ENCODE results near the gene POLR1H.

The POLR1H gene

GRCh38 chr6:30062471-30063178, 1.6 kb downstream of the POLR1H start:
- no peak for DNase-seq (ENCODE audit: low read depth)

DNA sequence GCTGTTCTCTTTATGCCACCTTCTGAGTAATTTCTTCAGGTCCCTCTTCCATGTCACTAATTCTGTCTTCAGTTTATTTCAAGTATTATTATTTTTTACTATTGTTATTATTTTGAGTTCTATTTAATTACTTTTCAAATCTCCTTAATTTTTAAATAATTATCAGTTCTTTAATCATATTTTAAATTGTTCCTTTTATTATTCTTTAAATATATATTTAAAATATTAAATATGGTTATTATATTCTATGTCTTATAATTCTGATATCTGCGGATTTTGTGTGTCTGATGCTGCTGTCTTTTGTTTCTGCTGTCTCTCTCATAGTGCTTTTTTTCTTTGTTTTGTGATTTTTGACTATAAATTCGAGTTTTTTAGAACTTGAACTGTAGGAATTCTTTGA, 2.2 kb downstream of the POLR1H start:
- DNase-seq (ENCODE audit: low read depth), result no peak

- DNase-seq (ENCODE audit: low read depth), result no peak
Measured at GRCh38 chr6:30066082-30066481, 5.0 kb downstream of the POLR1H start.

DNA sequence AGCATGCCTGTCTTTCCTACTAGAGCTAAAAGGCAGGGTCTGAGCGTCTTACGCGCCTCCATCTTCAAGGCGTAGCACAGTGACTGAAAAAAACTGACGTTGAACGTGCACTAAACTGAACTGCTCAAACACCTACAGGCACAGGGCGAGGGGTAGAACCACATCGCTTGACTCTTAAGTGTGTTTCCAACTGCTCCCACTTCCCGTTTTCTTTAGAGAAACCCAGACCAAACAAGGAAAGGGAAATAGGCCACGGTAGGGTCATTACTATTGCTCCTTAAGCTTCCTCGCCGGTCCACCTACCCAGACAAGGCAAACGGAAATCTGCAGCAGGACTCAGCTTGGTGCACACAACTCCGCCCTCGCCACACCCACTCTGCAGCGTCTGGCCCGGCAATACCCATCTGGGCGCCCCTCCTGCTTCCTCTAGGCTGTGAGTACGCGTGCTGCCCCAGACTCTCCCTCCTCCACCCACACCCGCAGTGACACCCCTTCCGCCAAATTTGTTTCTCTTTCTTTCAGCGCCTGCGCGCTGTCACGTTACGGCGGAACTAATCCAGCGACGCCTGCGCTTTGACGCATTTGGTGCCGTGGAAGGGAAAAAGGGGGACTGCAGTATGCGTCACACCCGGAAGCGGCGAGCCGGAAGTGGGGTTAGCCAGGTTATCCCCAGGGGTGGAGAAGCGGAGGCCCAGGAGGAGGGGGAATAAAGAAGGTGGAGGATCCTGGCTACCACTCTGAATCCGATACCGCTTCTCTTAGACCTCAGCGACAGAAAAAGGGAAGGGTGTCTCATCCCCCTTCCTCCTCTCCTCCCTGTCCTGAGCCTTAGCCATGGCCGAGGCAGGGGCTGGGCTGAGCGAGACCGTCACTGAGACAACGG, 5.8 kb downstream of the POLR1H start, which contains the start of gene PPP1R11:
PPP1R11 (plus strand) TSS at position 622 of the 883 bp plus-strand sequence; CDS start at position 835, 213 bp downstream.
- peak; percentile 98 for DNase-seq (ENCODE audit: low read depth)

- DNase-seq (ENCODE audit: low read depth), result no peak
Measured at GRCh38 chr6:30067460-30068139, 6.5 kb downstream of the POLR1H start.

GRCh38 chr6:30071081-30071818, 10.2 kb downstream of the POLR1H start:
- DNase-seq (ENCODE audit: low read depth), result no peak

GRCh38 chr6:30071858-30072257, 10.8 kb downstream of the POLR1H start:
- no peak for DNase-seq (ENCODE audit: low read depth)

DNA sequence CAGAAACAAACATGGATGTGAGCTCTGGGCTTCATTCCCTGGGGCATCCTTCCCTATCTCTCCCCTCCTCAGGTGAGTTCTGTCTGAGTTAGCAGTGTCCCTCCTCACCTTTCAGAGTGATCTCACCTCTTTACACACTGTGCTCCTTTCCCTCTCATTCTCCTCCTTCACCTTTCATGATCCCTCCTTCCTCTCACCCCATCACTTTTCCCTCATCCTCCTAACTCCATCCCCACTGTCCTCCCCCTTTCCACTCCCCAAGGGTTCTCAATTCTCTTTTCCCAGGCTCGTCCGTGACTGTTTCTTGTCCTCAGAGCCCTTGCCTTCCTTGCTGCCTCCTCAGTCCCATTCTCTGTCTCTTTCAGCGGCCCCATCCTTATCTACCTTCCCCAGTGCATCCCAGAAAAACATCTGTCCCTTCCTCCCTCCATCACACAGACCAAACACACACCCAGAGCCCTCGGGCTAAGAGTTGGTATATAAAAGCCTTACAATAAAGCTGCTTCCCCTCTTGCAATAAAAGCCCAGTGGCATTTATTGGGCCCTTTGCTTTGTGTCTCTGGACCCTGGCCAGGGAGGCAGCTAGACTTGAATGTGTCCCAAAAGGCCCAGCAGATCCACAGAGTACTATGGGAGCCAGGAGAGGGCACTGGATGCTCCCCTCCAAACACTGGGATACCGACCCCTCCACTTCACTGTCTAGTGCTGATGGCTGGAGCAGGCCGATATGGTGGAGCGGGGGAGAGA, 12.6 kb downstream of the POLR1H start:
- no peak for DNase-seq (ENCODE audit: low read depth)

DNA sequence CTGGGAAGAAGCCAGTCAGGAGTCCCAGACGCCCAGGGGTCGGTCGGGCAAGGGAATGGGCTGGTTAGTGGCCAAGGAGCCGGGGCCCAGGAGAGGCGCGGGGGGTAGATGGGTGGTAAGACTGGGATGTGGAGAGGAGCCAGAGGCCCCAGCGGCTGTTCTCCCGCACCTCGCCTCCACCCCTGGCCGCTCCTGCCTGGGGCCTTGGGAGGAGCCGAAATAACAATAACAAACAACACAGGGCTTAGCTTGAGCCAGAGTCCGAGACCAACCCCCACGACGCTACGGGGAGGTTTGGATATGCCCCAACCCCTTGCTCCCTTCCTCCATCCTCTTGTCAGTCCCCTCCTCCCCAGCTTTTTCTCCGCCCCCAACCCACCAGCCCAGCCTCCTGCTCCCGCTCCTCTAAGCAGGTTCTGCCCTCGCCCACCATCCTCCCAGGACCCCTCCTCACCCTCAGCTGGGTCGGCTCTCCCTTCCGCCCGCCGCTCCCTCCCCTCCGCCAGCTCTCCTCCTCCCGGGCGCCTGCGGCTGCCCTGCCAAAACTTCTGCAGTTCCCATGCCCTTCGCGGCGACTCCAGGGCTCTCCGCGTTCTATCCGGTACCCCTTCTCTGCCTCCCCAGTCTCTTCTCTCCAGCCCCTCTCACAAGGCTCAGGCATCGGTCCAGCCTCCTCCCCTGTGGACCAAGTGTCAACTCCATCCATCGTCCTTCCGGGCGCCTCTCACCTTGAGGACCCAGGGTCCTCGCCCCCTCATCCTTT, 13.4 kb downstream of the POLR1H start:
- no peak for DNase-seq (ENCODE audit: low read depth)

- DNase-seq (ENCODE audit: low read depth), result no peak
Measured at GRCh38 chr6:30075094-30075789, 14.2 kb downstream of the POLR1H start, which contains the start of gene RNF39. Gene RNF39, minus strand, starts transcription at chr6:30075769. Its CDS starts 184 bp downstream, at chr6:30075585.

GRCh38 chr6:30075790-30076732, 15.0 kb downstream of the POLR1H start:
- no peak for DNase-seq (ENCODE audit: low read depth)

- no peak for DNase-seq (ENCODE audit: low read depth)
Measured at GRCh38 chr6:30077218-30077617, 16.2 kb downstream of the POLR1H start.

GRCh38 chr6:30087876-30088275, 26.8 kb downstream of the POLR1H start:
- DNase-seq (ENCODE audit: low read depth), result no peak

- peak; percentile 72 for DNase-seq (ENCODE audit: low read depth)
Measured at GRCh38 chr6:30091577-30092381, 30.7 kb downstream of the POLR1H start.

DNA sequence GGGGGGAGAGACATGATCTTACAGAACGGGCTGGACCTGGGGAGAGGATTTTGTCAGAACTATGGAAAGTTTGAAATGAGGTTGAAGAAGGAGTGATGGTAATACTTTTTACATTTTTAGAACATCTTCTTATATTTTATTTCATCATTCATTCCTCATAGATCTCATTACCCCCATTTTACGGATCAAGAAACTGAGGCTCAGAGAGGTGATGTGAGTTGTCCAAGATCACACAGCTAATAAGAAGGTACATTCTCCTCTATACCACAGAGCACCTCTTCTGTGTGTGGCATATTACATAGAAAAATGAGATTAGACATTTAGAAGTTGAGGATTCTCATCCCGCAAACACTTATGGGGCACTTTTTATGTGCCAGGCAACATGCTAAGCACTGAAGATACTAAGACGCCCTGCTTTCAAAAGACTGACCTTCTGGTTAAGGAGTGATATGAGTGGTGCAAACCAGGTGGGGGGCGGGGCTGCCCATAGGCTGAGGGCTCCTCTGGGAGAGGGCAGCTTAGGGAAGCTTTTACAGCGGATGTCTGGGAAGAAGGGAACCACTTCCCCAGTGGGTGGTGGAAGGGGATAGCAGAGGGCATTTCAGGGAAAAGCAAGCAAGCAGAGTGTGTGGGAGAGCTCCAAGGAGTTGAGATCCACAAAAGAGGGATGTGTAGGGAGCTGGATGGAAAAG, 31.9 kb downstream of the POLR1H start:
- no peak for DNase-seq (ENCODE audit: low read depth)

DNA sequence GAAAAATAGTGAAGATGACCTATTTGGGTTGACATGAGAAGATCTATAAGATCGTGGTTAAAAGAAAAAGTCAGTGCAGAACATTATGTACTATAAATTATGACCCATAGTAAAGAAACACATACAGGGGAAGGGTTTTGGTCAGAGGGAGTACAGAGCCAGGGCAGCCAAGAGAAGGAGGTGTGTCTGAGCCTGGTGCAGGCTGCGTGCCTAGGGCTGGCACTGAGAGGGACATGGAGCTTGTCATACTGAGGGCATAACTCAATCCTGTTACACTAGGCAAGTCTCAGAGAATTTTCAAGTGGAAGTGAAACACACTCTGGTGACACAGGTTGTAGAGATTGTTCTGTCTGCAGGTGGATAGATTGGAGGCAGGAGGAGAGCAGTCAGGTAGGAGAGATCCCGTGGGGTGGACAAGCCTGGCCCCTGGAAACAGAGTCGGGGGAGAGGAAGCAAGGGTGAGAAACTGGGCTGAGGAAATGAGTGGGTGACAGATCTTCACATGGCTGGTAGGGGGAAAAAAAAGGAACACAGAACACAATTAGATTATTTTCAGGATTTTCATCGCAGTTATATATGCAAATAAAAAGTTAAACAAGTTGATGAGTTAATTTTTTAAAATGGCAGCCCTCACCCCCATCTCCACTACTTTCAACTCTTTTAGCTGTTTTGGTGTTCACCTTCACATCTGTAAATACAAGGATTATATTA, 33.0 kb downstream of the POLR1H start:
- DNase-seq (ENCODE audit: low read depth), result no peak
